Aorta (tissue), 5 donors: ENCODE results near the gene GAR1. TPM values are rescaled to one million over a fixed set of nuclear protein-coding genes. Genes with fewer than 3 reads are reported as not detected.
"Not testable (repeated sequence)": the region's sequence is repeated elsewhere in the genome, so short reads cannot be mapped to it uniquely, and the experiment has no call there.

ENCODE experiments used
- ATAC-seq: fragments of 200-7000 bp; cut with Tn5 transposase; one replicate; pipeline ENCODE4 v1.9.1; 2022; ENCODE audit warnings: moderate library complexity; ENCODE audit not compliant: low FRiP score
- DNase-seq, 2 donors: peaks; one replicate each; pipeline ENCODE4 v3.0.0-alpha.2; 2020
- H3K27ac ChIP-seq, 2 donors: one replicate each; pipeline ENCODE4 v1.5.1; 2013; ENCODE audit warnings: low read length in 2 of 2, mild to moderate bottlenecking in 2 of 2, moderate library complexity in 2 of 2, control low read depth in 1 of 2, inconsistent platforms in 1 of 2, low read depth in 1 of 2
- H3K27me3 ChIP-seq, 2 donors: one replicate each; pipeline ENCODE4 v1.6.1; 2013; ENCODE audit warnings: control low read depth in 1 of 2, low read length in 1 of 2, mild to moderate bottlenecking in 1 of 2, moderate library complexity in 1 of 2; ENCODE audit not compliant: insufficient read depth in 2 of 2, control insufficient read depth in 1 of 2
- H3K36me3 ChIP-seq, 2 donors: one replicate each; pipeline ENCODE4 v1.6.1; 2013; ENCODE audit warnings: control low read depth in 1 of 2, low read length in 1 of 2, mild to moderate bottlenecking in 1 of 2; ENCODE audit not compliant: insufficient read depth in 2 of 2, control insufficient read depth in 1 of 2
- H3K4me1 ChIP-seq, 2 donors: one replicate each; pipeline ENCODE4 v1.6.1; 2013; ENCODE audit warnings: low read length in 2 of 2, control low read depth in 1 of 2, mild to moderate bottlenecking in 1 of 2, moderate library complexity in 1 of 2; ENCODE audit not compliant: insufficient read depth in 2 of 2, control insufficient read depth in 1 of 2
- H3K4me3 ChIP-seq, 2 donors: one replicate each; pipeline ENCODE4 v1.5.1; 2013; ENCODE audit warnings: low read length in 2 of 2, control low read depth in 1 of 2, mild to moderate bottlenecking in 1 of 2
- H3K9me3 ChIP-seq: one replicate; pipeline ENCODE4 v1.6.1; 2013; ENCODE audit warnings: mild to moderate bottlenecking, low read length; ENCODE audit not compliant: control insufficient read depth
- WGBS, 2 donors: extraction: QIAGEN DNeasy Blood & Tissue Kit; methylation state at CpG; one replicate each; pipeline ENCODE4 v1.1.7; 2013; 5-methylcytosine and 5-hydroxymethylcytosine counted together
- intact Hi-C, 2 donors: fragments of 100-400 bp; cut with DNase I; formaldehyde crosslinking; loops; one replicate each; pipeline versions ENCODE4 v1.14.2 to v1.15.0; 2022
- long read RNA-seq, 2 donors: library from polyadenylated mRNA; unstranded; transcript quantifications; one replicate each; pipeline ENCODE4 v2.0.0, GENCODE V29; 2020 to 2021
- polyA plus RNA-seq, 2 donors: library from polyadenylated mRNA; stranded (reverse); fragments of 200-250 nt; gene quantifications; one replicate each; pipeline ENCODE4 v1.2.3, GENCODE V29; 2013
- total RNA-seq, 2 donors: library from RNA; stranded (reverse); fragmentation: NEBNext Ultra II Directional; extraction: Animal tissue kit (Norgen Biotek cat#: 25700); gene quantifications; one replicate each; pipeline ENCODE4 v1.2.1, GENCODE V29; 2021
- donor health status: healthy with polysubstance abuse.
- donor health status: Bipolar disorder and iron deficiency.
- donor health status: DM: no; HTN: no; CAD: no.
- donor health status: DM: no; HTN: no; CAD: no.
- donor health status: DM: yes; HTN: yes; CAD: no.

GAR1 gene
- total RNA-seq: 10 to 100 TPM in 1 of 2 donors, 1 to 10 TPM in 1; 9.8 to 11.3 TPM
- polyA plus RNA-seq: 10 to 100 TPM in 1 of 2 donors, 1 to 10 TPM in 1; 9.3 to 11.5 TPM
- long read RNA-seq, donor 1, transcript GAR1-201 (7 exons, 1,224 nt): major isoform, 6 of 10 reads
- long read RNA-seq, donor 1, partial matches to known transcripts: 1 of 10 reads
- long read RNA-seq, donor 1, other reads (novel, unspliced or antisense): 3 of 10 reads
- long read RNA-seq, donor 2, partial matches to known transcripts: 0 of 4 reads
- long read RNA-seq, donor 2, other reads (novel, unspliced or antisense): 0 of 4 reads

- no peaks in the 10 kb centered on the region for H3K4me1 ChIP-seq
- 0% methylated on average over 53 of the region's 53 CpGs for WGBS, 2 donors
- no peaks in the 10 kb centered on the region for H3K36me3 ChIP-seq
- H3K27ac ChIP-seq: peak within 1 kb of the TSS in 1 of 2 donors; percentile 23
- DNase-seq (peak; percentile 92 to 94), ATAC-seq (peak; percentile 98)
- no peaks in the 10 kb centered on the region for H3K9me3 ChIP-seq
- H3K4me3 ChIP-seq: peak within 1 kb of the TSS; percentile 51 to 57
- no peaks in the 10 kb centered on the region for H3K27me3 ChIP-seq
- intact Hi-C loops: loop anchor here (1.0 to 10.0 kb wide), 4 partner anchors 112 to 1191 kb away; partner anchors contain the start of genes CASP6 (in 2 of the 2), SEC24B (in 2 of the 2) and RPL34 (in 1 of the 2)
These were observed at the start of gene GAR1 for GRCh38 chr4:109815151-109816081. TSS of gene GAR1 (plus strand) at chr4:109815762. CDS start at chr4:109816165, 403 bp downstream.

- WGBS, 2 donors: 75 to 85% methylated on average over 2 of the region's 2 CpGs
- H3K27me3 ChIP-seq, H3K9me3 ChIP-seq, DNase-seq, H3K4me1 ChIP-seq, H3K36me3 ChIP-seq, H3K4me3 ChIP-seq, ATAC-seq, intact Hi-C loops, H3K27ac ChIP-seq: not testable (repeated sequence)
These were observed 33.5 kb upstream of the GAR1 start for GRCh38 chr4:109782092-109782491.

GRCh38 chr4:109786846-109787245 is 28.7 kb upstream of the GAR1 start:
- no peak overlapping the region for H3K4me3 ChIP-seq
- no peaks in the 10 kb centered on the region for H3K4me1 ChIP-seq
- H3K27ac ChIP-seq: no peak overlapping the region
- H3K36me3 ChIP-seq: no peaks in the 10 kb centered on the region
- DNase-seq (no peak), ATAC-seq (no peak)
- no peaks in the 10 kb centered on the region for H3K27me3 ChIP-seq
- 90 to 93% methylated on average over 1 of the region's 1 CpG for WGBS, 2 donors
- intact Hi-C loops: no loop called here
- H3K9me3 ChIP-seq: no peaks in the 10 kb centered on the region

GRCh38 chr4:109787807-109788206 is 27.8 kb upstream of the GAR1 start:
- DNase-seq (no peak), ATAC-seq (no peak)
- intact Hi-C loops: no loop called here
- 91 to 92% methylated on average over 1 of the region's 1 CpG for WGBS, 2 donors
- Histone ChIP-seq H3K27ac (no peak overlapping the region), H3K27me3 (no peaks in the 10 kb centered on the region), H3K9me3 (no peaks in the 10 kb centered on the region), H3K4me1 (no peaks in the 10 kb centered on the region), H3K4me3 (no peak overlapping the region), H3K36me3 (no peaks in the 10 kb centered on the region)

- DNase-seq (no peak), ATAC-seq (no peak)
- H3K4me1 ChIP-seq: no peaks in the 10 kb centered on the region
- H3K9me3 ChIP-seq: peaks cover 5% of the 10 kb centered on the region
- no peak overlapping the region for H3K4me3 ChIP-seq
- no peak overlapping the region for H3K27ac ChIP-seq
- 84 to 85% methylated on average over 6 of the region's 6 CpGs for WGBS, 2 donors
- H3K36me3 ChIP-seq: no peaks in the 10 kb centered on the region
- intact Hi-C loops: no loop called here
- H3K27me3 ChIP-seq: no peaks in the 10 kb centered on the region
These were observed 20.5 kb upstream of the GAR1 start for GRCh38 chr4:109795059-109795458.

GRCh38 chr4:109798866-109799265 is 16.7 kb upstream of the GAR1 start:
- no peaks in the 10 kb centered on the region for H3K4me1 ChIP-seq

GRCh38 chr4:109801099-109801789 is 14.3 kb upstream of the GAR1 start:
- ATAC-seq: no peak
- intact Hi-C loops: no loop called here
- WGBS, 2 donors: 74 to 78% methylated on average over 4 of the region's 4 CpGs
- Histone ChIP-seq H3K27ac (no peak overlapping the region), H3K9me3 (peaks cover 3% of the 10 kb centered on the region), H3K4me1 (no peaks in the 10 kb centered on the region), H3K36me3 (no peaks in the 10 kb centered on the region), H3K4me3 (no peak overlapping the region), H3K27me3 (peaks cover 0 to 2% of the 10 kb centered on the region in 2 donors)
- no peak for DNase-seq

More at GRCh38 chr4:109798866-109799265, 16.7 kb upstream of the GAR1 start:
- intact Hi-C loops: no loop called here
- Histone ChIP-seq H3K27ac (no peak overlapping the region), H3K9me3 (peaks cover 3% of the 10 kb centered on the region), H3K4me3 (no peak overlapping the region), H3K27me3 (peaks cover 0 to 2% of the 10 kb centered on the region in 2 donors), H3K36me3 (no peaks in the 10 kb centered on the region)
- DNase-seq: no peak
- ATAC-seq: no peak

GRCh38 chr4:109801895-109802319 is 13.7 kb upstream of the GAR1 start, which contains the start of gene CFI:
TSS of gene CFI (minus strand) at chr4:109801999. CDS start at chr4:109801971, 28 bp downstream.
- 51% methylated on average over 2 of the region's 2 CpGs for WGBS, 2 donors
- H3K27ac ChIP-seq: no peak within 1 kb of the TSS
- no peak within 1 kb of the TSS for H3K4me3 ChIP-seq
- H3K27me3 ChIP-seq: peaks cover 0 to 2% of the 10 kb centered on the region in 2 donors
- DNase-seq (no peak), ATAC-seq (no peak)
- no peaks in the 10 kb centered on the region for H3K9me3 ChIP-seq
- no peaks in the 10 kb centered on the region for H3K36me3 ChIP-seq
- intact Hi-C loops: no loop called here
- H3K4me1 ChIP-seq: no peaks in the 10 kb centered on the region
